NT2/D1 (cell line): ENCODE data around the gene CCDC68.

Experiments
- SUZ12 ChIP-seq: IDR thresholded peaks from 2 replicates; pipeline ENCODE4 v1.6.1; 2011; ENCODE audit not compliant: insufficient read length, insufficient read depth; ENCODE audit errors: extremely low read depth
- YY1 ChIP-seq: IDR thresholded peaks from 2 replicates; pipeline ENCODE4 v1.6.1; 2011; ENCODE audit not compliant: insufficient read length, insufficient read depth
- ZNF274 ChIP-seq: IDR thresholded peaks from 2 replicates; pipeline ENCODE4 v1.6.1; 2011; ENCODE audit warnings: mild to moderate bottlenecking, low read depth, low read length

- no peak for TF ChIP-seq SUZ12
- no peak for TF ChIP-seq ZNF274
- no peak for TF ChIP-seq YY1
Observed at GRCh38 chr18:54950221-54950620, 9.0 kb downstream of the CCDC68 start.
